Skin of body (tissue), 2 donors: ENCODE measurements around the gene AUTS2. TPM values are rescaled to one million over a fixed set of nuclear protein-coding genes. Genes with fewer than 3 reads are reported as not detected.
A peak's percentile ranks its signal among the peaks of the same experiment; 100 is the strongest.

Experiments used
- DNase-seq: peaks from one replicate; lab custom pipeline; 2025; lab: John Stamatoyannopoulos, UW
- total RNA-seq: library from RNA; depleted of rRNA; stranded (reverse); fragments of >200 nt; gene quantifications from one replicate; pipeline ENCODE4 v1.2.3, GENCODE V29; 2014

AUTS2 gene
- total RNA-seq, 1 donor from 2014 or later: 61.0 TPM

DNA sequence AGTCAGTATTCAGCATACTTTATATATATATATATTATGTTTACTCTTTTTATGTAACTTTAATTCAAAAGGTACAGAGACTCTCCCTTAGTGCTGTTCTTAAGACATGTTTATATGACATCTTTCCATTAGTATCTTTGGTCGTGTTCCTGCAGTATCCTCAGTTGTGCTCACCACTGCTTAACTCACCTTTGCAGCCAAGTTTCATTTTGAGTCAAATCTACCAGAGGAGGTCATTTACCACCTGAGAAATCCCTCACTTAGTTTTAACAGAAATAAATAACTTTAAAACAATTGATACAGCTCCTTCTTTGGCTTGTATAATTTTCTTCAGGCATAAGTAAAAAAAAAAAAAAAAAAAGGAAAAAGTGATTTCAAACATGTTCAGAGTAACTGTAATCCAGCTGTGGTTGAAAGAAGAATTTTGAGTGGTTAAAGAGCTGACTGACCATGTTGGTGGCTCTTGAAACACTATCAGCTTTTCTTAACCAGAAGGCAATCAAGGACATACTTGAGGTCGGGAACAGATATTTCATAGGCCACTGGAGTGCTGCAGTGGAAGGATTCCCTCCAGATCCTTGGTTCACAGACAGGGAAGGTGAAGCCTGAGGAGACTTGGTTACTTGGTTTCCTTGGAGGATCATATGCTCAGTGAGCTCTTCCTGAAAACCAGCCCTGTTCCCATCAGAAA, 116.8 kb downstream of the AUTS2 start:
- DNase-seq: no peak

- no peak for DNase-seq
Observed at GRCh38 chr7:69717221-69717620, 118.9 kb downstream of the AUTS2 start.

- DNase-seq: no peak
Observed at GRCh38 chr7:69719717-69720116, 121.4 kb downstream of the AUTS2 start.

DNA sequence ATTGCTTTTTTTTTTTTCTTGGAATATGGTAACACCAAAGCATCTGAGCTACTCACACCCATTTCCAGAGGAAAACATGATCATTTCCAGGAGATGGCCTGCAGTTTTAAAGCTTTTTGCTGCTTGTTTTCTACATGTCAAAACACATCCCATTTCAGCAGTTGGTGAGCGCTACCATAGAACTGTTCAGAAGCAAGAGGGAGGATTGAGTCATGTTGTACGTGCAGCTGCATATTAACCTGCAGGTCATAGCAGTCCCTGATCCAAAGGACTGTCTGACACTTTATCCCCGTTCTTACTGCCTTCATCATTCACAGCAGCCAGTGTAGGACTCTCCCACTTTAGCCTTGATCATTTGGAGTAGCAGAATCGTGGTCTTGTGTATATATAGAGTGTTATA, 124.6 kb downstream of the AUTS2 start:
- DNase-seq: no peak

- no peak for DNase-seq
Observed at GRCh38 chr7:69723663-69724062, 125.4 kb downstream of the AUTS2 start.

GRCh38 chr7:69728304-69728703, 130.0 kb downstream of the AUTS2 start:
- DNase-seq: no peak

- DNase-seq: no peak
Observed at GRCh38 chr7:69732203-69732602, 133.9 kb downstream of the AUTS2 start.

DNA sequence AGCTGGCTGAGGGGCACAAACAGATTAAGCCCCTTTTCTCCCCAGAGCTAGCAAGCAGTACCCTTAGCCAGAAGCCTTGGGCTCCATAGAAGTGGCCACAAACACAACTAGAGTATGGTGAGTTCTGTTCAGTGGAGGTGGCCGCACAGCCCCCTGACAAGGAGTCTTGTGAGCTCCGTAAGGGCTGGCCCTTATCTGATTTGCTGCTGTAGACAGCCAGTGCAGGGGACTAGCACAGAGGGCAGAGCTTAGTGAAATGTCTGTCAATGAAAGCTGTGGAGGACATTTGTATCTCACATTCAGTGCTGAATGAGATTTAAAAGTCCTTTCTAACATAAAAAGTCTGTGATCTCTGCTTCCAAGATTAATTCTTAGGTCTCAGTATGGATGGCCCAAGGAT, 137.3 kb downstream of the AUTS2 start:
- DNase-seq: no peak

- DNase-seq: no peak
Observed at GRCh38 chr7:69736126-69736810, 138.0 kb downstream of the AUTS2 start.

- DNase-seq: no peak
Observed at GRCh38 chr7:69738396-69738951, 140.2 kb downstream of the AUTS2 start.

GRCh38 chr7:69739190-69739589, 140.9 kb downstream of the AUTS2 start:
- no peak for DNase-seq

- peak; percentile 40 for DNase-seq
Observed at GRCh38 chr7:69739931-69740431, 141.7 kb downstream of the AUTS2 start.

- DNase-seq: no peak
Observed at GRCh38 chr7:69742237-69742636, 144.0 kb downstream of the AUTS2 start.

GRCh38 chr7:69743436-69743835, 145.2 kb downstream of the AUTS2 start:
- no peak for DNase-seq

- no peak for DNase-seq
Observed at GRCh38 chr7:69744026-69744425, 145.8 kb downstream of the AUTS2 start.

DNA sequence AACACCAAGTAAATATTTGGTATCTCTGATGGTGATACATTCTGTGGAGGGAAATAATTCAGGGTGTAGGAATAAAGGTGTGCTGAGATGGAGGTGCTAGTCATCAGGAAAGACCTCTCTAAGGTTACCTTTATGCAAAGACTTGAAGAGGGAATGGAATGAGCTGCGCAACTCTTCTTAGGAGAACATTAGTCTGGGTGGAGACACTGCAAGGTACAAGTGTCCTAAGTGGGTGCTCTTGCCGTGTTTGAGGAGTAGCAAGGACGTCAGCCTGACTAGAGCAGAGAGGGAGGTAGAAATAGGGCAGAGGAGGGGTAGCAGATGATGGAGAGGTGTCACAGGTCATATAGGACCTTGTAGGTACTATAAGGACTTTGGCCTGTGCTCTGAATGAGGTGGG, 148.1 kb downstream of the AUTS2 start:
- no peak for DNase-seq

DNA sequence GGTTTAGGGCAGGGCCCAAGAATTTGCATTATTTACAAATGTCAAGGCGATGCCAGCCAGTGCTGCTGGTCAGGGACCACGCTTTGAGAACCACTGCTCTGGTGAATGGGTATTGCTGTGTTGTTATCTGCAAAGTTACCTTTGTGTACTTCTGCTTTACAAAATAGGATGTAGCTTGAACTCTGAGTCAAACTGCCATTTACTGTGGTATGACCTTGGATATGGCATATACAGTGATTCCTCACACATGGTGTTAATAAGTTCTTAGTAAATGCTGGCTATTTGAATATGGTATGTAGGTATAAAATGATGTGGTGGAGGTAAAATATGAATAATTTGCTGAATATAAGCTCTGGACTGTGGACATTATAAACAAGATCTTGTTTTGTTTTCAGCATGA, 148.9 kb downstream of the AUTS2 start:
- DNase-seq: no peak

- no peak for DNase-seq
Observed at GRCh38 chr7:69748530-69748929, 150.3 kb downstream of the AUTS2 start.

GRCh38 chr7:69749372-69749979, 151.2 kb downstream of the AUTS2 start:
- DNase-seq: no peak

- no peak for DNase-seq
Observed at GRCh38 chr7:69749994-69750393, 151.7 kb downstream of the AUTS2 start.

DNA sequence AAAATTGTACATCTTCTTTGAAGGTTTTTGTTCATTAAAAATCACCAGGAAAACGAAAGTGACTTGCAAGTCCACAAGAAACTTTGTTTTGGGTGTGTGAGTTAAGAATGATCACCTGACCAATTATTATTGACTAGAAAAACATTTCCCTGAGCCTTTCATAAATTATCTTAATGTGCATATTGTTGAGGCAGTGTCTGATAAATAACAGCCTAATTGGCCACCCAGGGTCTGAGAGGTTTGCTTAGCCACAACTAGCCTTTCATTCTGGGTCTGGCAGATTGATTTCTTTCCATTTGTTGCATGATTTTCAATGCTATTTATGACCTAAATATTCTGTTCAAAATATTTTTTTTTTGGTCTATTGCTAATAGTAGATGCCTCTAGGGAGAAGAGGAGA, 152.8 kb downstream of the AUTS2 start:
- no peak for DNase-seq

- no peak for DNase-seq
Observed at GRCh38 chr7:69753981-69754380, 155.7 kb downstream of the AUTS2 start.
